HFFc6 (cell line): ENCODE data around the gene CMTM5. TPM values are rescaled to one million over a fixed set of nuclear protein-coding genes. Genes with fewer than 3 reads are reported as not detected.

ENCODE experiments used
- DNase-seq: peaks from one replicate; pipeline ENCODE4 v3.0.0-alpha.2; 2018
- H3K27ac Mint-ChIP-seq: 2 replicates; pipeline ENCODE4 v1.8.0; 2020; ENCODE audit warnings: mild to moderate bottlenecking, mixed read lengths
- H3K27me3 Mint-ChIP-seq: 2 replicates; pipeline ENCODE4 v1.8.0; 2021; ENCODE audit warnings: mild to moderate bottlenecking, moderate library complexity, mixed read lengths; ENCODE audit not compliant: insufficient read depth
- H3K36me3 Mint-ChIP-seq: 2 replicates; pipeline ENCODE4 v1.8.0; 2021; ENCODE audit warnings: low read depth, mixed read lengths
- H3K4me1 Mint-ChIP-seq: 2 replicates; pipeline ENCODE4 v1.8.0; 2020; ENCODE audit warnings: low read depth, mixed read lengths
- H3K4me3 Mint-ChIP-seq: 2 replicates; pipeline ENCODE4 v1.8.0; 2020; ENCODE audit warnings: mild to moderate bottlenecking, moderate library complexity, mixed read lengths
- H3K9me3 Mint-ChIP-seq: 2 replicates; pipeline ENCODE4 v1.8.0; 2020; ENCODE audit warnings: mild to moderate bottlenecking, mixed read lengths
- CTCF ChIP-seq: fragments of 200-600 bp; sonication (generic); IDR thresholded peaks from 2 replicates; pipeline ENCODE4 v1.5.0; 2021; ENCODE audit warnings: antibody characterized with exemption, mild to moderate bottlenecking
- total RNA-seq, 6 experiments: library from RNA; stranded (reverse); fragmentation: NEBNext Ultra II Directional; extraction: Animal tissue kit (Norgen Biotek cat#: 25700); gene quantifications; 2 replicates in 1 of 6; 3 replicates in 5 of 6; pipeline ENCODE4 v1.2.3, GENCODE V29; 2021

CMTM5 gene
- total RNA-seq, 6 experiments from 2014 or later: not detected

GRCh38 chr14:23407516-23408306 lies 30.9 kb downstream of the CMTM5 start, which contains the start of gene MYH6:
Gene MYH6 (minus strand): TSS chr14:23408273. CDS start chr14:23407223, 1,050 bp downstream.
- H3K4me1 Mint-ChIP-seq: no peaks in the 10 kb centered on the region
- no peak for TF ChIP-seq CTCF
- H3K36me3 Mint-ChIP-seq: no peaks in the 10 kb centered on the region
- H3K9me3 Mint-ChIP-seq: no peaks in the 10 kb centered on the region
- no peak within 1 kb of the TSS for H3K27ac Mint-ChIP-seq
- H3K27me3 Mint-ChIP-seq: peaks cover 68% of the 10 kb centered on the region
- H3K4me3 Mint-ChIP-seq: no peak within 1 kb of the TSS
- DNase-seq: no peak

- TF ChIP-seq CTCF: no peak
- Mint-ChIP-seq H3K27me3 (peaks cover 72% of the 10 kb centered on the region), H3K4me1 (no peaks in the 10 kb centered on the region), H3K4me3 (no peak overlapping the region), H3K36me3 (no peaks in the 10 kb centered on the region), H3K9me3 (no peaks in the 10 kb centered on the region), H3K27ac (no peak overlapping the region)
- DNase-seq: no peak
These were observed 31.4 kb downstream of the CMTM5 start for GRCh38 chr14:23408307-23408630.

DNA sequence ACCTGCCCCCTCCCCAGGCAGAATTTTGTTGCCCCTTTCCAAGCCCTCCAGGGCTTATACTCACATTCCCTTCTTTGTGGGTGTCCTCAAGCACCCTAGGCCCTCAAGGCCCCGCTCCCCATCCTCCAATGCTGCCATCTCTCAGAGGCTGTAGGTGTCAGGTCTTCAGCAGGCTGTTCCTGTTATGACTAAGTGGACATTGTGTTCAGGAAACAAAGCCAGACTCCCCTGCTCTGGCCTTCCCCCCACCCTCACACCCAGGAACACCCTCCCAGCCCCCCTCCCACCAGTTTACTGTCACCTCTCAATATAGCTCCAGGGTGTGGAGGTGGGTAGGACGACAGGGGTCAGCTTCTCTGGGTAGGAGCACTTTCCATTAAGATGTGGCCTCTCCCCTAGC lies 32.6 kb downstream of the CMTM5 start:
- Mint-ChIP-seq H3K27ac (no peak overlapping the region), H3K4me3 (no peak overlapping the region), H3K27me3 (peaks cover 70% of the 10 kb centered on the region), H3K4me1 (no peaks in the 10 kb centered on the region), H3K36me3 (no peaks in the 10 kb centered on the region), H3K9me3 (no peaks in the 10 kb centered on the region)
- no peak for DNase-seq
- no peak for TF ChIP-seq CTCF

GRCh38 chr14:23409966-23410635 lies 33.3 kb downstream of the CMTM5 start:
- TF ChIP-seq CTCF: no peak
- peaks cover 69% of the 10 kb centered on the region for H3K27me3 Mint-ChIP-seq
- no peak overlapping the region for H3K4me3 Mint-ChIP-seq
- H3K4me1 Mint-ChIP-seq: no peaks in the 10 kb centered on the region
- no peak overlapping the region for H3K27ac Mint-ChIP-seq
- no peaks in the 10 kb centered on the region for H3K9me3 Mint-ChIP-seq
- DNase-seq: no peak
- H3K36me3 Mint-ChIP-seq: no peaks in the 10 kb centered on the region

- no peak for TF ChIP-seq CTCF
- Mint-ChIP-seq H3K9me3 (no peaks in the 10 kb centered on the region), H3K27me3 (peaks cover 70% of the 10 kb centered on the region), H3K36me3 (no peaks in the 10 kb centered on the region), H3K27ac (no peak overlapping the region), H3K4me1 (no peaks in the 10 kb centered on the region), H3K4me3 (no peak overlapping the region)
- no peak for DNase-seq
These were observed 35.0 kb downstream of the CMTM5 start for GRCh38 chr14:23411563-23412525.
